HG02759 (cell line): ENCODE data around the gene NDUFS7.

Experiments used
- ATAC-seq: cut with Tn5 transposase; IDR thresholded peaks from one replicate; pipeline ENCODE4 v1.9.1; 2021; ENCODE audit warnings: mild to moderate bottlenecking, moderate library complexity; ENCODE audit not compliant: unreplicated experiment

NDUFS7 gene

GRCh38 chr19:1399745-1400144 is 16.0 kb downstream of the NDUFS7 start:
- no peak for ATAC-seq

DNA sequence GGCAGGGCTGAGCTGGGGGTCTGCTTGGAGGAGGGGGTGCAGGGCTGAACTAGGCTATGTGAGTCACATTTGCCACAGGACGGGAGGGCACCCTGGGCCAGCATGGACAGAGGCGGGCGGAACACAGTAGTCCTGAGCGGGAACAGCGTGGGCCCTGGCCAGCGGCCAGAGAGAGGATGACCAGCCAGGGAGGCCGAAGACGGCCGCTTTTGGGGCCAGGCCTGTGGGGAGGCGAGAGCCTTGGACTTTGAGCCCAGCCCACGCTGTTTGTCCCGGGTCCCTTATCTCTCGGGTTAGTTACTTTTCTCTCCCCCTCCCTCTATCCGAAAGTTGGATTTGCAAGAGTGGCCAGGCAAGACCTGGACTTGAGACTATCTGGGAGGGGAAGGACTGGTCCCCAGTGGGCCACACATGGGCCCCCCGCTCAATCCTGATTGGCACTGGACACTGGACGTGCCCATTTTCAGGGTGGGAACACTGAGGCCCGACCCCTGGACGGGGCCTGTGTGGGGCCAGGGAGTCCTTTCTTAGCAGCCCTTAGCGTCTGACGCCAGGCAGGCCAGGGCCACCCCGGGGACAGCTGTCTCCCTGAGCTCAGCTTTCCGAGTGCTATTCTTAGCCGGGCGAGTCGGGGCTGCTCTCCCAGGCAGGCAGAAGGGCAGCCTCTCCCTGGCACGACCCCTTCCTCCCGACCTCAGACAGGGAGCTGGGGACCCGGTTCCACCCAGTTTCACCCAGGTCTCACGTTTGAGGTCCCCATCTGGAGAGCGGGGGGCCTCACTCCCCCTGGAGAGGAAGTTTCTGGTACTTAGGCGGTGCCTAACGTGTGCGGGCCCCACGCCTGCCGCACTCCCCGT is 16.8 kb downstream of the NDUFS7 start:
- no peak for ATAC-seq

DNA sequence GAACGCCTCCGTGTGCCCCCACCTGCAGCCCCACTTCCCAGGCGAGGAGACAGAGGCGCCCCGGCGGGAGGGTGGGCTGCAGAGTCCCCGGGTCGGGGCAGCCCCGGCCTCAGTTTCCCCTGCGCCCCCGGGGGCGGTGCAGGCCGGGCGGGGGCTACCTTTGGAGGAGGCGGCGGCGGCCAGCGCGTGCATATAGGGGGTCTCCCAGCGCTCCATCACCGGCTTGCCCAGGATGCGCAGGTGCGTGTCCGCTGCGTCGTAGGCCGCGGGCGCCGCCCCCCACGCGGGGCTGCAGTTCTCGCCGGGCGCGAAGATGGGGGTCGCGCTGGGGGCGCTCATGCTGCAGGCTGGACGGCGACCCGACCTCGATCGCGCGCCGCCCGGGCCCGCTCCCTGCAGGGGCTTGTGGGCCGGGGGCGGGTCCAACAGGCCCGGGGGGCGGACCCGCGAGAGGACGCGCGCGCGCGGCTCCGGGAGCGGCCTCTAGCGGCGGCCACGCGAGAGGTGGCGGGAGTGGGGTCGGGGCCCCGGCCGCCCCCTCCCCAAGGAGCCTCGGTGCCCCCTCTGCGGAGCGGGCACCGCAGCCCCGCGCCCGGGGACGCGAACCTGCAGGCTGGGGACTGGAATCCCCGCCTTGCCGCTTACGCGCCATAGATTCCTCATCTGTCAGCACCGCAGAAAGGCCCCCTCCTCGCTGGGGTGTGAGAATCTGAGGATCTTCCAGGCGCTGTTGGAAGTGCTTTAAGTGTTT is 17.6 kb downstream of the NDUFS7 start, which contains the start of gene GAMT:
Gene GAMT, minus strand, starts transcription at position 405 of the 751 bp plus-strand sequence. Its CDS starts 66 bp downstream, at position 339.
- peak; percentile 63 for ATAC-seq

DNA sequence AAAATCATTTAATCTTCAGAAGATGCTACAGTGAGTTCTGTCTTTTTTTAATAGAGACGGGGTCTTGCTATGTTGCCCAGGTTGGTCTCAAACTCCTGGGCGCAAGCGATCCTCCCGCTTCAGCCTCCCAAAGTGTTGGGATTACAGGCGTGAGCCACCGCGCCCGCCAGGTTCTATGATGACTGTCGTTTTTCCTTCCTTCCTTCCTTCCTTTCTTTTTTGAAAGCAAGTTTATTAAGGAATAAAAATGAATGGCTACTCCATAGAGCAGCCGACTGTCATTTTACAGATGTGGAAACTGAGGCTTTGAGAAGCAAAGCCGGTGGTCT is 18.1 kb downstream of the NDUFS7 start:
- no peak for ATAC-seq

DNA sequence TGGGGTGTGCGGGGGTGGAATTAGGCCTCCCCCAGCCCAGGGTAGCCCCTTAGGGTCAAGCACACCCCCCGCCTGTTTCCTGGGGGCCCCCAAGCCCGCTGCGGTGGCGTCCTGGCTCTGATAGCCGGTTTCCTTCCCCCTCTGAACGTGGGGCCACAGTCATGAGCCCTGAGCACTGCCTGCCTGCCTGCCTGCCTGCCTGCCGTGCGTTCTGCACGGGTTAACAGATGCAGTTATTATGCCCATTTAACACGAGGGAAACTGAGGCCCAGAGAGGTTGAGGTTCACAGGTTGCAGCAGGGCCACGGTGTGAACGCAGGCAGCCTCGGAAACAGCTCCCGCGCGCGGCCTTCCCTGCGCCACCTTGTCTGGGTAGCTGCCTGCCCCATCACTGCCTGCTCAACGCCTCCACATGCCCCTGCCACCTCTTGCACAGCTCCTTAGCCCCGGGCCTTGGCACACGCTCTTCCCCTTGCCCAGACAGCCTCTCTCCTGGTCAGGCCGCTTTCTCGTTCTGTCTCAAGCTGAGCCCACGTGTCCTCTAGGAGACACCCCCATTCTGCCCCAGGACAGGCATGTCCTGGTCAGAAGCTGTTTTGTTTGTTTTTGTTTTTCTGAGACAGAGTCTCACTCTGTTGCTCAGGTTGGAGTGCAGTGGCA is 18.8 kb downstream of the NDUFS7 start:
- no peak for ATAC-seq

DNA sequence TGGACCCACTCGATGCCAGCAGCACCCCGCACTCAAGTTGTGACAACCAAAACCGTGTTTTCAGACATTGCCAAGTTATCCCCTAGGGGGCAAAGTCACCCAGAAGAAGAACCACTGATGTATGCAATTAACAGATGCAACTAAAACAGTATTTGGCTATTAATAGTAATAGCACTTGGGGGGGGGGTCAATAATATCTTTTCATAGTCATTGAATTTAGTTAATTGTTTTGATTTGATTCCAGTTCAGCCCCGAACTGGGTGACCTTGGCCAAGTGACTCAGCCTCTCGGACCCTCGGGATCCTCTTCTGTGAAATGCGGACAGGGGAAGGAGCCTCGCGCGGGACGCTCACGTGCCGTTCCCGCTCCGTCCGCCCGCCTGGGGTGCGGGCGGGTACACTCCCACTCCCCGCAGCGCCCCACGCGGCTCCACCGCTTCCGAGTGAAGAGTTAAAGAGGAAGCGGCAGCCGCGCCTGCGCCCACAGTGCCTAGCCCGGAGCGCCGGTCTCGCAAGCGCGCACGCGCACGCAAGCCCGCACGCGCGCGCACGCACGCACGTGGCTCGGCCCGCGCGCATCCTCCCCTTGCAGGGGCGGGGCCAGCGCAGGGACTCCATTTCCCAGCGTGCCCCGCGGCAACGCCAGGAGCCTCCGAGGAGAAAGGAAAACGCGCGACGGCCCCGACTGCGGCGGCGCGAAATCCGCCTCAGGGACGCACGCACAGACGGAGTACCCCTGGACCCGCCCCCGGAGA is 23.2 kb downstream of the NDUFS7 start:
- ATAC-seq = peak; percentile 84

- peak; percentile 23 for ATAC-seq
These were observed 24.0 kb downstream of the NDUFS7 start, which contains the start of gene DAZAP1 for GRCh38 chr19:1407528-1408299. Gene DAZAP1, plus strand, starts transcription at chr19:1407586. Its CDS starts 188 bp downstream, at chr19:1407774.

DNA sequence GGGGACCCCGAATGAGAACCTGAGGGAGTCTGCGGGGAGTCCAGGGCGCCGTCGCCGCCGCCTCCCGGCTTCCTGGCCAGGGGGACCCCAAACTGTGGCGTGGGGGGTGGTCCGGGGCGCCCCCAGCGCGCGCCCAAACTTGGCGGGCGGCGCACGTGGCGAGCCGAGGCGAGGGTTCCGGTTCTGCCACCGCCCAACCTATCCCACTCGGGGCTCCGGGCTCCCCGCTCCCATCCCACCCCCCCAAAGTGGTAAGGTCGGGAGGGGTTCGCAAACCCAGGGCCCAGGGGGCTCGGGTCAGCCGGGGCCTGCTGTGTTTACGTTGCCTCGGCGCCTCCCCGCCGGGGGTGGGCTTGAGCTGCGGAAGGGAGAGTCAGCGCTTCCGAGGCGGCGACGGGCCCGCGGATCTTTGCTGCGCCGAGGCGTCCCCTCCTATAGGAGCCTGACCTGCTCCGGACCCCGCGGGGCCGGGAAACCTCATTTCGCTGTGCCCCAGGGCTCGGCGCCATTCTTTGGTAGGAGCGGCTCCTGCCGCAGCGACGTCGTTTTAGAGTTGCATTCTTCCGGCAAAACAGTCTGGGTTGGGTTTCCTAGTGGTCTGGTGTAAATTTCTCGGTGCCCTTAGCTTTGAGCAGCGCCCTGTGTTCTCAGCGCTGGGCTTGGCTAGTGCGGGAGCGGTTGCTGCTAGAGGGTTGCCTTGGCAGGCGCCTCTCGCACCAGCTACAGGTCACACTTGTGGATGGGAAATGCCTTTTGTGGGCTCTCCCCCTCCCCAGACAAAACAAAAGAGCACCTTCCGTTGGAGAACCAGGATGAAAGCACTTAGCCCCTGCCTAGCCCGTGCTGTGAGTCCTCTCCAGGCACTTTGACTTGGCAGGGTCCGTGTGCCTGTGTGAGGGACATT is 24.8 kb downstream of the NDUFS7 start:
- no peak for ATAC-seq

DNA sequence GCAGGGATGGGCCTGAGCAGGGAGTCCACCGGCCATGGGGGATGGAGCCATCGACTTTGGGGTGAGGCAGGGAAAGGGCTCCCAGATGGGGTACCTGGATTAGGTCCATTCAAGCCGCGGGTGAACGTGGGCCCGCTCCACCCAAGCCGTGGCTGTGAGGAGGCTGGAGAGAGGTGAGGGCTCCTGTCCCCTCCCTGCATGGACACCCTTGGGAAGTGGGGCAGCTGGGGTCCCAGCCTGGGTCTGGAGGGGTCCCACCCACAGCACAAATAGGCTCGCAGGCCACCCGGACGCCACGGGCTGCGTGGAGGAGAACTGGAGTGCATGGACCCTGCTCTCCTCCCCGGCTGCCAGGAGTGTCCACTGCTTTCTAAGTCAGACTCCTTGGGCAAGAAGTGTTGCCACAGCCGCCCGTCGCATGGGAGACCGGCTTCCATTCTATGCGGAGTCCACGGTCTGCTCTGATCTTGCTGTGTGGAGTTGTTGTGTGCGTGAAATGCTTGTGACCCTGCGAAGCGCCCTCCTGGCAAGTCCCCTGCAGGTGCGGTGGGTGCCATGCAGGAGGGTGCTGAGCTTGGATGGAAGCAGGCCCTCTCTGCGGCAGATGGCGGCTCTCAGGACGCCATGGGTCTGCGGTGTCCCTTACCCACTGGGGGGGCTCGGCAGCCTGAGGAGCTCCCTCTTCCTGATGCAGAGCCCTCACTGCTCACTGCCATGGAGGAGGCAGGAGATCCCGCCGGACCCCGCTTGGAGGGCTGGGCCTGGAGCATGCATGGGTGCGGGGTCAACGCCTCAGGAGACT is 25.7 kb downstream of the NDUFS7 start:
- ATAC-seq = no peak

DNA sequence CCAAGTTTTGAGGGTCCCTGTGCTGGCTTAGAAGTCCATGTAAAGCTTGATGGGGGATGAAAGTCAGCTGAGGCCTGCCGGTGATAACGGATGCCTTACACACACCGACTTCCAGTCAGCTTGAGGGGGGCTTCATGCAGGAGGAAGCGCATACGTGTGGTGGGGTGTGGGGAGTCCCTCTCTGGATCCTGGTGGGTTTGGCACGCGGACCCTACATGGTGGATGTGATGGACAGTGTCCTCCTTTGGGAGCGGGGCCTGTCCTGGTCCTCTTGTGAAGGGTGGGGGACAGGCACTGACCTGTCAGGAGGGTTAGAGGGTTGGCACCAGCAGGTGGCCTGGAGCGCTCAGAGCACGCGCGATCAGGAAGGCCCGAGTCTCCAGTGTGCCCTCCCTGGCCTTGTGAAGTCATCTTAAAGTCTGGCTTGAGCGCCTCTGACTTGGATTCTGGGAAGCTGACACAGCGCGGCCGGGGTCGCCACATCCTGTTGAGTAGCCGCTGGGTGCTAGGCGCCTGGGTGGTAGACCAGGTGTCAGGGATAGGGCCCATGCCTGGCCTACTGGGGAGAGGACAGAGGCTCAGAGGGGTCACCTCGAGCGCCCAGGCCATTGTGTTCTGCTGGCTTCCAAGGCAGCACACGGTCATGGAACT is 26.6 kb downstream of the NDUFS7 start:
- no peak for ATAC-seq

- ATAC-seq = no peak
These were observed 27.1 kb downstream of the NDUFS7 start for GRCh38 chr19:1410789-1411188.

DNA sequence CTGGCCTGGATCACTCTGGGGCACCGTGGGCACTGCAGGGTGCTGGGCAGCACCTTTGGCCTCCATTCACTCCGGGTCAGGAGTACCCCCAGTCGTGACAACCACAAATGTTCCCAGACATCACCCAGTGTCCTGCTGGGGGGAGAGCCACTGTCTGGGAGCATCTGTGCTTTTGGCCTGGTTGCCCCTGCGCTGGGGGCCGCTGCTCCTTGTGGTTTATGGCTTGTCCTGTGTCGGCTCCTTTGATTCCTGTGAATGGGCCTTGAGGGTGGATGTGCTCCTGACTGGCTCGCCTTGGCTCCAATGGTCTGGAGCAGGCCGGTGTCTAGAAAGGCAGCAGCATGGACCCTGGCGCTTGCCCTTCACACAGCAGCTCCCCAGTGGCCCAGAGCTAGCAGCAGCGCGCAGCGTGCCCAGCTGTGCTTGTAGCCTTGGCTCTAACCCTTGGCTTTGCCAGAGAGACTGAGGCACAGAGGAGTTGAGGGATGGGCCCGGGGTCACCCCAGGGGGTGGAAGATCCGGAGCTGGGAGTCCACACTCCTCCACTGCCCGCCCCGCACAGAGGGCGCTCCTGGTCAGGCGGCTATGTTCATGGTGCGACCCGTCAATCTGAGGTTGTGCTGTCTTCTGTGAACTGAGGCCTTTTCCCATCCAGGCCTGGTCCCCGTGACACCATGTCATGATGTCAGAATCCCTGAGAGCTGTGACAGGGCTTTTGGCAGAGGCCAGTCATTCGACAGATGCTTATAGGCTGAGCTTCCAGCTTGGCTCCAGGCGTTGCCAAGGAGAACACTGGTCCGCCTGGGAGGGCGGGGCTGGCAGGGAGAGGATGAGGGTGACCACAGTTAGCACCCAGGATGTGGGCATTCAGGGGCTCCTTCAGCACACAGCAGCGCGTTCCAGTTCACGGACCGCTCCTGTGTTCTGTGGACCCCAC is 27.8 kb downstream of the NDUFS7 start:
- no peak for ATAC-seq

GRCh38 chr19:1412323-1412923 is 28.7 kb downstream of the NDUFS7 start:
- no peak for ATAC-seq

GRCh38 chr19:1412995-1413800 is 29.5 kb downstream of the NDUFS7 start:
- no peak for ATAC-seq
